Prostate gland (tissue), 2 donors: Measurements from ENCODE around the gene APOH. TPM values are rescaled to one million over a fixed set of nuclear protein-coding genes. Genes with fewer than 3 reads are reported as not detected.

Experiments used
- DNase-seq: peaks from one replicate; pipeline ENCODE4 v3.0.0-alpha.2; 2019; ENCODE audit warnings: low spot score
- H3K27ac ChIP-seq, 2 donors: fragments of 200-600 bp; sonication (generic); 2 replicates each; pipeline ENCODE4 v1.5.1; 2017 to 2019
- H3K27me3 ChIP-seq: fragments of 200-600 bp; sonication (generic); replicated peaks from 2 replicates; pipeline ENCODE4 v1.5.1; 2019; ENCODE audit not compliant: insufficient read depth
- H3K36me3 ChIP-seq, 2 donors: fragments of 200-600 bp; sonication (generic); 1 replicate in 1 of 2; 2 replicates in 1 of 2; pipeline versions ENCODE4 v1.5.1 to v1.8.1; 2017 to 2019
- H3K4me1 ChIP-seq: fragments of 200-600 bp; sonication (generic); replicated peaks from 2 replicates; pipeline ENCODE4 v1.5.1; 2019
- H3K4me3 ChIP-seq, 2 donors: fragments of 200-600 bp; sonication (generic); 2 replicates each; pipeline ENCODE4 v1.5.1; 2017 to 2019
- H3K9me3 ChIP-seq: fragments of 200-600 bp; sonication (generic); 2 replicates; pipeline ENCODE4 v1.5.1; 2017
- POLR2A ChIP-seq: fragments of 450-650 bp; IDR thresholded peaks from one replicate; pipeline ENCODE4 v1.6.1; 2016; ENCODE audit warnings: antibody characterized with exemption, mild to moderate bottlenecking
- POLR2AphosphoS5 ChIP-seq: sonication (generic); formaldehyde crosslinking; IDR thresholded peaks from one replicate; pipeline ENCODE4 v1.6.1; 2017; ENCODE audit warnings: antibody characterized with exemption
- WGBS: methylation state at CpG from one replicate; pipeline ENCODE4 v1.1.5; 2018; 5-methylcytosine and 5-hydroxymethylcytosine counted together
- intact Hi-C: fragments of 100-400 bp; cut with DNase I; formaldehyde crosslinking; loops from one replicate; pipeline ENCODE4 v1.14.2; 2022
- total RNA-seq, 2 donors: library from RNA; depleted of rRNA; stranded (reverse); fragments of >200 nt; gene quantifications; one replicate each; pipeline ENCODE4 v1.1.0, GENCODE V29; 2016
- TF ChIP-seq, protein P1 (sequence below), 4 experiments: fragments of 200-600 bp in 2 of 4; fragments of 450-650 bp in 2 of 4; sonication (generic) in 2 of 4; IDR thresholded peaks; 1 replicate in 3 of 4; 2 replicates in 1 of 4; pipeline ENCODE4 v1.5.1; 2016 to 2019; ENCODE audit warnings: antibody characterized with exemption in 4 of 4, mild to moderate bottlenecking in 2 of 4, moderate library complexity in 2 of 4

APOH gene
- total RNA-seq, 2 donors from 2014 or later = not detected

DNA sequence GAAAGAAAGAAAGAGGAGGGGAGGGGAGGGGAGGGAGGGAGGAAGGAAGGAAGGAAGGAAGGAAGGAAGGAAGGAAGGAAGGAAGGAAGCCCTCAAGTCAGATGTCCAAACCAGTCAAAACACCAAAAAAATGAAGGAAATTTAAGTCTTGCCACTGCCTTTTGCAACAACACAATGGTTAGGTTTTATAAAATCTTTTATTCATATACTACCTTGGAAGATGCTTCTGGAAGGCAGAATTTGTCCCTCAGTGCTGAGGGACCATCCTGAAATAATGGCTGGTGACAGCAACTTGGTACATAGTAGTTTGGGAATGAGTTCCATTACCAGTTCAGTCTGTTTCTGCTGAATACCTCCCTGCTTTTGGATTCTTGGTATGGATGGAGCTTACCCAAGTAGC, 7.9 kb downstream of the APOH start:
- no peak overlapping the region for H3K4me3 ChIP-seq
- no peaks in the 10 kb centered on the region for H3K36me3 ChIP-seq
- no peaks in the 10 kb centered on the region for H3K4me1 ChIP-seq
- intact Hi-C loops = no loop called here
- H3K27me3 ChIP-seq = no peaks in the 10 kb centered on the region
- TF ChIP-seq POLR2AphosphoS5 = no peak
- no peak for TF ChIP-seq POLR2A
- TF ChIP-seq, protein P1, sequence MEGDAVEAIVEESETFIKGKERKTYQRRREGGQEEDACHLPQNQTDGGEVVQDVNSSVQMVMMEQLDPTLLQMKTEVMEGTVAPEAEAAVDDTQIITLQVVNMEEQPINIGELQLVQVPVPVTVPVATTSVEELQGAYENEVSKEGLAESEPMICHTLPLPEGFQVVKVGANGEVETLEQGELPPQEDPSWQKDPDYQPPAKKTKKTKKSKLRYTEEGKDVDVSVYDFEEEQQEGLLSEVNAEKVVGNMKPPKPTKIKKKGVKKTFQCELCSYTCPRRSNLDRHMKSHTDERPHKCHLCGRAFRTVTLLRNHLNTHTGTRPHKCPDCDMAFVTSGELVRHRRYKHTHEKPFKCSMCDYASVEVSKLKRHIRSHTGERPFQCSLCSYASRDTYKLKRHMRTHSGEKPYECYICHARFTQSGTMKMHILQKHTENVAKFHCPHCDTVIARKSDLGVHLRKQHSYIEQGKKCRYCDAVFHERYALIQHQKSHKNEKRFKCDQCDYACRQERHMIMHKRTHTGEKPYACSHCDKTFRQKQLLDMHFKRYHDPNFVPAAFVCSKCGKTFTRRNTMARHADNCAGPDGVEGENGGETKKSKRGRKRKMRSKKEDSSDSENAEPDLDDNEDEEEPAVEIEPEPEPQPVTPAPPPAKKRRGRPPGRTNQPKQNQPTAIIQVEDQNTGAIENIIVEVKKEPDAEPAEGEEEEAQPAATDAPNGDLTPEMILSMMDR (IDR thresholded peaks at IDR 0.05) = no peak
- H3K9me3 ChIP-seq = no peaks in the 10 kb centered on the region
- H3K27ac ChIP-seq = no peak overlapping the region
- DNase-seq = no peak

DNA sequence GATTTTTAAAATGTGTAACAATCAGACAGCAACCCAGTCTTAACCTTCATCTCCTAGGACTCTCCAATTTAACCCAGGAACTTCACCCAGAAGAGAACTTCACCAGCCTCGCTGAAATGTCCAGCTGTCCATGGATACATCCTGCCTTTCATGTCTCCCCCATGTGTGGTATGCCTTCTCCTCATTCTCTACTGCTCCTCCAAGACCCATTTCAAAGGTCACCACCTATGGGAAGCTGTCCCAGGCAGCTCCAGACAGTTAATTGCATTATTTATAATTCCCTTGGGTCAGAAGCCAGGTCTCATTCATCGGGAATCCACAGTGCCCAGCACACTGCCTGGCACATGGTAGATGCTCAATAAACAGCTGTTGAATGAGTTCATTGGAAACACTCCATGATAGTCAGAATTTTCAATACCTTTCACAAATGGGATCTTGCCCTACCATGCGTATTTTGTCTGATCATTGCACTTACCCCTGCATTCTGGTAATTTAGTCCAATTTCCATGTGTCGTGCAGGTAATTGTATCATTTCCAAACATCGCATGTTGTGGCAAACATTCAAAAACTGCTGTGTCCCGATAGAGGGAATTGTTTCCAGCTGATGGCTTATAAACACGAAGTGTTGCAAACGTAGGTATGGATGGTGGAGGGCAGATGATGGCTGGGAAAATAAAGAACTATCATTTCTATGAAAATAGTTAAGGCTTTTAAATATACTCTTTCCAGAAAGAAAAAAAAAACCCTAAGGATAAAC, 9.0 kb downstream of the APOH start:
- H3K36me3 ChIP-seq = no peaks in the 10 kb centered on the region
- H3K4me1 ChIP-seq = no peaks in the 10 kb centered on the region
- WGBS = 84% methylated on average over 8 of the region's 8 CpGs
- H3K9me3 ChIP-seq = no peaks in the 10 kb centered on the region
- H3K27me3 ChIP-seq = no peaks in the 10 kb centered on the region
- H3K27ac ChIP-seq = no peak overlapping the region
- H3K4me3 ChIP-seq = no peak overlapping the region
- DNase-seq = no peak
- intact Hi-C loops = no loop called here
- TF ChIP-seq POLR2A = no peak
- TF ChIP-seq POLR2AphosphoS5 = no peak
- TF ChIP-seq, protein P1 (IDR thresholded peaks at IDR 0.05) = no peak

DNA sequence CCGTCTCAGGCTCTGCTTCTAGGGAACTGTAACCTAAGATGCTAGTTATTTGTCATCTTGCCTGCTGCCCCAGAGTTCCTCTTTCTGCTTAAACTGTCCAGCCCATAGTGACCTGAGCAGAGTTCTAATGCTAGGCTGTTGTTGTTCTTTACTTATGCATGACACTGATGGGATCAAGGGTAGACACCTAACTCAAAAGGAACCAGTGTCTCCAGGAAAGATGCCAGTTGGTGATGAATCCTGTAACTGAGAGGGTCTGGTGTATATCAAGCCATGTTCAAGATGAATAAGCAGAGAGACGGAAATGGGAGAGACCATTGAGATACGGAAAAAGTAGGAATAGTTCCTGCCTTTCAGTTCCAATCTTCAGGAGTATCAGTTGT, 13.7 kb downstream of the APOH start:
- Histone ChIP-seq H3K4me3 (no peak overlapping the region), H3K9me3 (no peaks in the 10 kb centered on the region), H3K36me3 (no peaks in the 10 kb centered on the region), H3K4me1 (no peaks in the 10 kb centered on the region), H3K27ac (no peak overlapping the region), H3K27me3 (no peaks in the 10 kb centered on the region)
- no peak for DNase-seq
- WGBS = 89% methylated on average over 3 of the region's 3 CpGs
- TF ChIP-seq, protein P1 (IDR thresholded peaks at IDR 0.05) = no peak
- no peak for TF ChIP-seq POLR2AphosphoS5
- TF ChIP-seq POLR2A = no peak
- intact Hi-C loops = no loop called here

DNA sequence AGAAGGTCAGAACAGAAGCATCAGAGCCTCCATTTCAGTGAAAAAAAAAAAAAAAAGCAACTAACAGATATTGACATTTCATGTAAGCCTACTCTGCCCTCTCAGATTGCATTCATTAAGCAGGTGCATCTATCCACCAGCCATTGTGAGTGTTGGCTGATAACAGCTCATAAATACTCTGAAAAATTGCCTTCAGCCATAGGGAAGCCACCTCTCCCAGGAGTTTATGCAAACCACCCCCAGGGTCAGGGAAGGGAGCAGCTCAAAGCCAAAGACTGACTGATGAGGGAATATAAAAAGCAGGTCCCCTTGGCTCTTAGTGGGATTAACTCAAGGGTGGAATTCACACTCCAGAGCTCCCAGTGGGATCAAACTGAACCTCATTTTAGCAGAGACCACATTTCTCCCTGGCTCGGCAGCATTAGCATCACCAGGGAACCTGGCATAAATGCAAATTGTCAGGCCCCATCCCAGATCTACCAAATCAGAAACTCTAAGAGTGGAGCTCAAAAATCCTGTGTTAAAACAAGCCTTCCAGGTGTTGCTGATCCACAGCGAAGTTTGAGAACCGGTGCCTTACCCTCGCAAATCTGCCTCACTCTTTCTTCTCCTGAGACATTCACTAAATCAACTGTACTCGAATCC, 14.2 kb downstream of the APOH start:
- no peaks in the 10 kb centered on the region for H3K4me1 ChIP-seq
- no peaks in the 10 kb centered on the region for H3K27me3 ChIP-seq
- H3K36me3 ChIP-seq = no peaks in the 10 kb centered on the region
- H3K9me3 ChIP-seq = no peaks in the 10 kb centered on the region
- DNase-seq = no peak
- H3K4me3 ChIP-seq = no peak overlapping the region
- intact Hi-C loops = no loop called here
- 63% methylated on average over 5 of the region's 5 CpGs for WGBS
- no peak for TF ChIP-seq POLR2A
- no peak overlapping the region for H3K27ac ChIP-seq

DNA sequence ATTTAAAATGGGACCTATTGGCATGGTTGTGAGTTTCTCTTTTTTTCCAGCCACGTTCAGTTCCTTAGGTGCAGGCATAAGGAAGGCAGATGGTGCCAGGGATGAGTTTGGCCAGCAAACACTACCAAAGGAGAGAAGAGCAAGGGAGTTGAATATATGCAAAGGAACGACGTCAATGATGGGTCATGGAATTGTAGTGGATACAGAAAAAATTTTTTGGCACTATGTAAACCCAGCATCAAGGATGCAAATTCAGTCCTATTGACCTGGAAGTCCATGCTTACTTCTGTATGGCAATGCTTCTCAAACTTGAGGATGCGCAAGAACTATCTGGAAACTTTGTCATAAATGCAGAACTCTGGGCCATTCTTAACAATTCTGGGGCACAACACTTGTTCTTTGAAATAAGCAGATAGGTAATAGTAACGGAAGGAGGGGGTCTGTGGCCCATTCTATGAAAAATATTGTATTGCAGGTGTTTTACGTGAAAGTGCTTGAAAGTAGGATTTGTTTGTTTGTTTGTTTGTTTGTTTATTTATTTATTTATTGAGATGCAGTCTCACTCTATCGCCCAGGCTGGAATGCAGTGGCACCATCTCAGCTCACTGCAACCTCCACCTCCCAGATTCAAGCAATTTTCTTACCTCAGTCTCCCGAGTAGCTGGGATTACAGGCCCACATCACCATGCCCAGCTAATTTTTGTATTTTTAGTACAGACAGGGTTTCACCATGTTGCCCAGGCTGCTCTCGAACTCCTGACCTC, 18.0 kb downstream of the APOH start:
- H3K27me3 ChIP-seq = no peaks in the 10 kb centered on the region
- H3K4me3 ChIP-seq = no peak overlapping the region
- no peak overlapping the region for H3K27ac ChIP-seq
- H3K4me1 ChIP-seq = no peaks in the 10 kb centered on the region
- no peaks in the 10 kb centered on the region for H3K36me3 ChIP-seq
- intact Hi-C loops = no loop called here
- TF ChIP-seq POLR2AphosphoS5 = no peak
- TF ChIP-seq, protein P1 (IDR thresholded peaks at IDR 0.05) = no peak
- TF ChIP-seq POLR2A = no peak
- no peaks in the 10 kb centered on the region for H3K9me3 ChIP-seq
- WGBS = 91% methylated on average over 9 of the region's 9 CpGs
- DNase-seq = no peak
